K562 (cell line): Measurements from ENCODE around the gene HMGXB3. TPM values are rescaled to one million over a fixed set of nuclear protein-coding genes. Genes with fewer than 3 reads are reported as not detected.
A peak's percentile ranks its signal among the peaks of the same experiment; 100 is the strongest.

Experiments used
- ARNT ChIP-seq, 2 experiments: fragments of 450-650 bp; IDR thresholded peaks; 2 replicates each; pipeline ENCODE4 v1.6.1; 2016; ENCODE audit warnings: mild to moderate bottlenecking in 1 of 2
- BCL6 ChIP-seq: fragments of 250-450 bp; sonication (Bioruptor Pico); IDR thresholded peaks from 2 replicates; pipeline ENCODE4 v1.4.0; 2020
- C11orf30 ChIP-seq: fragments of 450-650 bp; IDR thresholded peaks from 2 replicates; pipeline ENCODE4 v1.6.1; 2016; ENCODE audit warnings: low read depth, mild to moderate bottlenecking
- CHD2 ChIP-seq: IDR thresholded peaks from 2 replicates; pipeline ENCODE4 v1.6.1; 2011; ENCODE audit warnings: low read depth, low read length
- CREB1 ChIP-seq, 2 experiments: sonication (generic) in 1 of 2; formaldehyde crosslinking in 1 of 2; IDR thresholded peaks; 2 replicates each; pipeline versions ENCODE4 v1.6.1 to v1.8.0; 2012 to 2022; ENCODE audit warnings: inconsistent platforms in 1 of 2, mild to moderate bottlenecking in 1 of 2, missing genetic modification reagents in 1 of 2, moderate library complexity in 1 of 2
- E2F8 ChIP-seq: fragments of 450-650 bp; IDR thresholded peaks from 2 replicates; pipeline ENCODE4 v1.7.1; 2018; ENCODE audit warnings: mild to moderate bottlenecking, low read depth; ENCODE audit not compliant: partially characterized antibody
- FOXA1 ChIP-seq: fragments of 450-650 bp; IDR thresholded peaks from 2 replicates; pipeline ENCODE4 v1.6.1; 2016; ENCODE audit warnings: mild to moderate bottlenecking, borderline replicate concordance
- GATAD2B ChIP-seq: fragments of 450-650 bp; IDR thresholded peaks from 2 replicates; pipeline ENCODE4 v1.6.1; 2017; ENCODE audit warnings: mild to moderate bottlenecking, borderline replicate concordance
- HDAC3 ChIP-seq: fragments of 450-650 bp; IDR thresholded peaks from 2 replicates; pipeline ENCODE4 v1.6.1; 2018; ENCODE audit warnings: borderline replicate concordance, mild to moderate bottlenecking, moderate library complexity; ENCODE audit not compliant: partially characterized antibody
- NCOR1 ChIP-seq: fragments of 450-650 bp; IDR thresholded peaks from 2 replicates; pipeline ENCODE4 v1.6.1; 2016; ENCODE audit warnings: mild to moderate bottlenecking, moderate library complexity
- NFE2 ChIP-seq: IDR thresholded peaks from 2 replicates; pipeline ENCODE4 v1.6.1; 2014; ENCODE audit warnings: antibody characterized with exemption, low read depth
- PHF21A ChIP-seq: fragments of 450-650 bp; IDR thresholded peaks from 2 replicates; pipeline ENCODE4 v1.6.1; 2017; ENCODE audit warnings: low read depth, borderline replicate concordance
- SRSF3 ChIP-seq: fragments of 200-400 bp; formaldehyde crosslinking; IDR thresholded peaks from 2 replicates; pipeline ENCODE4 v1.6.1; 2016; ENCODE audit warnings: mild to moderate bottlenecking, low read length, moderate library complexity; ENCODE audit not compliant: insufficient read depth
- TFAP4 ChIP-seq: sonication (generic); formaldehyde crosslinking; IDR thresholded peaks from 2 replicates; pipeline ENCODE4 v1.8.0; 2022; ENCODE audit warnings: missing genetic modification reagents, mild to moderate bottlenecking, moderate library complexity, borderline replicate concordance
- ZFP30 ChIP-seq: fragments of 250-450 bp; sonication (Bioruptor Pico); IDR thresholded peaks from 2 replicates; pipeline ENCODE4 v1.8.0; 2022; ENCODE audit warnings: moderate library complexity, mild to moderate bottlenecking, inconsistent platforms, borderline replicate concordance
- ZNF707 ChIP-seq: fragments of 250-450 bp; sonication (Bioruptor Pico); conservative IDR thresholded peaks from 2 replicates; pipeline ENCODE4 v1.8.0; 2022; ENCODE audit warnings: inconsistent platforms, mild to moderate bottlenecking, moderate library complexity
- polyA plus RNA-seq, 8 experiments: library from polyadenylated mRNA; depleted of rRNA in 4 of 8; stranded (reverse) in 5 of 8; unstranded in 3 of 8; fragments of >200 nt; fragmentation: Nextera tagmentation in 2 of 8; fragmentation: Illumina TruSeq in 1 of 8; extraction: Ambion mirVana in 2 of 8; extraction: Trizol in 1 of 8; gene quantifications; 2 replicates each; pipeline versions ENCODE4 v1.2.1 to v1.2.3, GENCODE V29; 2011 to 2014; ENCODE audit warnings: inconsistent platforms in 1 of 8, missing spikeins in 1 of 8
- total RNA-seq, 7 experiments: library from RNA; depleted of rRNA in 6 of 7; stranded (reverse); fragments of >200 nt in 6 of 7; fragmentation: Illumina TruSeq in 2 of 7; extraction: Trizol in 2 of 7; gene quantifications; 2 replicates each; pipeline versions ENCODE4 v1.2.1 to v1.2.3, GENCODE V29; 2011 to 2021; ENCODE audit warnings: low replicate concordance in 1 of 7
- TF ChIP-seq, protein P1 (sequence below): fragments of 450-650 bp; IDR thresholded peaks from 2 replicates; pipeline ENCODE4 v1.7.0; 2016; ENCODE audit warnings: borderline replicate concordance
- TF ChIP-seq, protein P2 (sequence below), 2 experiments: fragments of 450-650 bp in 1 of 2; sonication (generic) in 1 of 2; formaldehyde crosslinking; conservative IDR thresholded peaks; 2 replicates each; pipeline versions ENCODE4 v1.4.0 to v1.8.1; 2020 to 2022; ENCODE audit warnings: mild to moderate bottlenecking in 1 of 2, missing genetic modification reagents in 1 of 2
- TF ChIP-seq, protein P3 (sequence below): fragments of 200-800 bp; sonication (Bioruptor generic); IDR thresholded peaks from 2 replicates; pipeline ENCODE4 v1.6.1; 2017; ENCODE audit warnings: missing genetic modification characterization, missing compliant biosample characterization

The HMGXB3 gene
- total and polyA plus RNA-seq, 9 of the 15 experiments (the other 6 are each of a cell fraction or from before 2014, with no cell fraction given), result 1.8 to 44.1 (median 32.2) TPM

DNA sequence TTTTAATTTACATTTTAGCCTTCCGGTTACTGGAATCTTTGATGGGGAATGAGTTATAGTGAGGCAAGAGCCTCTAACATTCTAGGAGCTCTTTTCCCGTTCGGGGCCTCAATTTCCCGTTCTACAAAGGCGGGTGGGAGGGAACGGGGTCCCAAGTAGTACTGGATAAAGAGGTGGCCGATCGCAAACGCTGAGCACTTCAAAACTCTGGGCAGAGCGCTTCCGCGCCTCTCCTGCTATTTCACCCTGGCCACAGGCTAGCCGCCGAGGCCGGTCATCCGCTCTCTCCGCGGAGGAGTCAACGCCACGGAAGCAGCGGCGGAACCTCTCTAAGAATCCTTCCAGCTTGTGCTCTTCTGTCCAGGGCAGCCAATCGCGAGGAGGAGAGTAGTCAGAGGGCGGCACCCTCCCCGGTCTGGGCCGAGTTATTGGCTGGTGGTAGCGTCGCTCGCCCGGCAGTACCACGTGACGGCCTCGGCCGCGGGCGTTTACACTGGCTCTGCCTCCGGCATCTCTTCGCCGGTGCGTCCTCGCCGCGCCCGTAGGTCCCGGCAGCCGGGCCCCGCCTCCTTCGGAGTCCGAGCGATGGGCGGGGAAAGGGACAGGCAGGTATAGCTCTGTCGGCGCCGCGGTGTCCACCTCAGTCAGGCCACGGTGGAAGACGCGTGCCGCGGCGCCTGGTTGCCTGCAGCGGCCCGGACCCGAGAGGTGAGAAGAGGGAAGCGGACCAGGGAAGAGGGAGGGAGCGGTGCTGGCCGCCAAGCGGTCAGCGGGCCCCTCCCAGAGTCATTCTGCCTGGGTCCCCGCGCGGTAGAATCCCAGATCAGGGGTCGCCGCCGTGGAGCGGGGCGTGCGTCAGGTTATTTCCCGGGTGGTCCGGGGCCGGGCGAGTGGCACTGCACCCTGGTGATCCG, 40.0 kb upstream of the HMGXB3 start, which contains the start of gene SLC26A2 (continued):
- TF ChIP-seq SRSF3 (no peak), FOXA1 (no peak), HDAC3 (no peak), ZNF707 (CRISPR knock-in tag) (no peak), NFE2 (no peak), PHF21A (no peak), GATAD2B (no peak), TFAP4 (peak; percentile 79), CHD2 (peak; percentile 89), ARNT (IDR thresholded peaks at IDR 0.05) (no peak), NCOR1 (no peak), C11orf30 (no peak), E2F8 (no peak), ZFP30 (CRISPR knock-in tag) (no peak), BCL6 (CRISPR knock-in tag) (no peak), CREB1 (IDR thresholded peaks at IDR 0.05) (peak; percentile 53; the same call in 1 of the 2 replicates), CREB1 (CRISPR knock-in tag; IDR thresholded peaks at IDR 0.05) (peak; percentile 78)
- TF ChIP-seq, protein P1, sequence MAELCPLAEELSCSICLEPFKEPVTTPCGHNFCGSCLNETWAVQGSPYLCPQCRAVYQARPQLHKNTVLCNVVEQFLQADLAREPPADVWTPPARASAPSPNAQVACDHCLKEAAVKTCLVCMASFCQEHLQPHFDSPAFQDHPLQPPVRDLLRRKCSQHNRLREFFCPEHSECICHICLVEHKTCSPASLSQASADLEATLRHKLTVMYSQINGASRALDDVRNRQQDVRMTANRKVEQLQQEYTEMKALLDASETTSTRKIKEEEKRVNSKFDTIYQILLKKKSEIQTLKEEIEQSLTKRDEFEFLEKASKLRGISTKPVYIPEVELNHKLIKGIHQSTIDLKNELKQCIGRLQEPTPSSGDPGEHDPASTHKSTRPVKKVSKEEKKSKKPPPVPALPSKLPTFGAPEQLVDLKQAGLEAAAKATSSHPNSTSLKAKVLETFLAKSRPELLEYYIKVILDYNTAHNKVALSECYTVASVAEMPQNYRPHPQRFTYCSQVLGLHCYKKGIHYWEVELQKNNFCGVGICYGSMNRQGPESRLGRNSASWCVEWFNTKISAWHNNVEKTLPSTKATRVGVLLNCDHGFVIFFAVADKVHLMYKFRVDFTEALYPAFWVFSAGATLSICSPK, result no peak
- TF ChIP-seq, protein P2, sequence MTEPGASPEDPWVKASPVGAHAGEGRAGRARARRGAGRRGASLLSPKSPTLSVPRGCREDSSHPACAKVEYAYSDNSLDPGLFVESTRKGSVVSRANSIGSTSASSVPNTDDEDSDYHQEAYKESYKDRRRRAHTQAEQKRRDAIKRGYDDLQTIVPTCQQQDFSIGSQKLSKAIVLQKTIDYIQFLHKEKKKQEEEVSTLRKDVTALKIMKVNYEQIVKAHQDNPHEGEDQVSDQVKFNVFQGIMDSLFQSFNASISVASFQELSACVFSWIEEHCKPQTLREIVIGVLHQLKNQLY (CRISPR knock-in tag; conservative IDR thresholded peaks at IDR 0.05), result no peak
- TF ChIP-seq, protein P3, sequence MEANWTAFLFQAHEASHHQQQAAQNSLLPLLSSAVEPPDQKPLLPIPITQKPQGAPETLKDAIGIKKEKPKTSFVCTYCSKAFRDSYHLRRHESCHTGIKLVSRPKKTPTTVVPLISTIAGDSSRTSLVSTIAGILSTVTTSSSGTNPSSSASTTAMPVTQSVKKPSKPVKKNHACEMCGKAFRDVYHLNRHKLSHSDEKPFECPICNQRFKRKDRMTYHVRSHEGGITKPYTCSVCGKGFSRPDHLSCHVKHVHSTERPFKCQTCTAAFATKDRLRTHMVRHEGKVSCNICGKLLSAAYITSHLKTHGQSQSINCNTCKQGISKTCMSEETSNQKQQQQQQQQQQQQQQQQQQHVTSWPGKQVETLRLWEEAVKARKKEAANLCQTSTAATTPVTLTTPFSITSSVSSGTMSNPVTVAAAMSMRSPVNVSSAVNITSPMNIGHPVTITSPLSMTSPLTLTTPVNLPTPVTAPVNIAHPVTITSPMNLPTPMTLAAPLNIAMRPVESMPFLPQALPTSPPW, result peak; percentile 48
